ENCODE results near the gene CTU2.

Gene CTU2

GRCh38 chr16:88759245-88759975 lies 53.1 kb downstream of the CTU2 start:
- Histone ChIP-seq H3K27ac (ENCODE audit: low read depth, low read length, severe bottlenecking) (peak overlapping the region; percentile 62), H3K4me3 (ENCODE audit: extremely low read depth, insufficient read depth, low read length, poor library complexity, severe bottlenecking) (no peak overlapping the region), H3K36me3 (ENCODE audit: control insufficient read depth, insufficient read depth, low read length) (no peaks in the 10 kb centered on the region), H3K9me3 (ENCODE audit: control insufficient read depth, low read length) (no peaks in the 10 kb centered on the region), H3K4me1 (ENCODE audit: control insufficient read depth, insufficient read depth, low read length, poor library complexity, severe bottlenecking) (peaks cover 56% of the 10 kb centered on the region)
- 59 to 65% methylated on average over 18 to 22 of the region's 26 CpGs for WGBS, 2 experiments (ENCODE audit: insufficient coverage in 2 of 2)

- 97 to 98% methylated on average over 16 to 19 of the region's 22 CpGs for WGBS, 2 experiments (ENCODE audit: insufficient coverage in 2 of 2)
- peaks cover 52% of the 10 kb centered on the region for H3K4me1 ChIP-seq (ENCODE audit: control insufficient read depth, insufficient read depth, low read length, poor library complexity, severe bottlenecking)
- no peak overlapping the region for H3K4me3 ChIP-seq (ENCODE audit: extremely low read depth, insufficient read depth, low read length, poor library complexity, severe bottlenecking)
- H3K27ac ChIP-seq (ENCODE audit: low read depth, low read length, severe bottlenecking) = peak overlapping the region; percentile 62
- no peaks in the 10 kb centered on the region for H3K9me3 ChIP-seq (ENCODE audit: control insufficient read depth, low read length)
- peaks cover 2% of the 10 kb centered on the region for H3K36me3 ChIP-seq (ENCODE audit: control insufficient read depth, insufficient read depth, low read length)
Observed at GRCh38 chr16:88759976-88760350, 53.7 kb downstream of the CTU2 start.

GRCh38 chr16:88760424-88761142 lies 54.3 kb downstream of the CTU2 start:
- 90 to 92% methylated on average over 23 to 24 of the region's 24 CpGs for WGBS, 2 experiments (ENCODE audit: insufficient coverage in 2 of 2)
- H3K36me3 ChIP-seq (ENCODE audit: control insufficient read depth, insufficient read depth, low read length) = peaks cover 2% of the 10 kb centered on the region
- no peak overlapping the region for H3K4me3 ChIP-seq (ENCODE audit: extremely low read depth, insufficient read depth, low read length, poor library complexity, severe bottlenecking)
- H3K9me3 ChIP-seq (ENCODE audit: control insufficient read depth, low read length) = no peaks in the 10 kb centered on the region
- peaks cover 48% of the 10 kb centered on the region for H3K4me1 ChIP-seq (ENCODE audit: control insufficient read depth, insufficient read depth, low read length, poor library complexity, severe bottlenecking)
- no peak overlapping the region for H3K27ac ChIP-seq (ENCODE audit: low read depth, low read length, severe bottlenecking)

- Histone ChIP-seq H3K36me3 (ENCODE audit: control insufficient read depth, insufficient read depth, low read length) (peaks cover 6% of the 10 kb centered on the region), H3K27ac (ENCODE audit: low read depth, low read length, severe bottlenecking) (no peak overlapping the region), H3K4me1 (ENCODE audit: control insufficient read depth, insufficient read depth, low read length, poor library complexity, severe bottlenecking) (peaks cover 48% of the 10 kb centered on the region), H3K9me3 (ENCODE audit: control insufficient read depth, low read length) (no peaks in the 10 kb centered on the region), H3K4me3 (ENCODE audit: extremely low read depth, insufficient read depth, low read length, poor library complexity, severe bottlenecking) (no peak overlapping the region)
- WGBS, 2 experiments (ENCODE audit: insufficient coverage in 2 of 2) = 96 to 97% methylated on average over 10 of the region's 11 CpGs
Observed at GRCh38 chr16:88761143-88761534, 54.8 kb downstream of the CTU2 start.

GRCh38 chr16:88761830-88762229 lies 55.5 kb downstream of the CTU2 start:
- Histone ChIP-seq H3K27ac (ENCODE audit: low read depth, low read length, severe bottlenecking) (no peak overlapping the region), H3K4me3 (ENCODE audit: extremely low read depth, insufficient read depth, low read length, poor library complexity, severe bottlenecking) (no peak overlapping the region), H3K9me3 (ENCODE audit: control insufficient read depth, low read length) (no peaks in the 10 kb centered on the region), H3K4me1 (ENCODE audit: control insufficient read depth, insufficient read depth, low read length, poor library complexity, severe bottlenecking) (peaks cover 48% of the 10 kb centered on the region), H3K36me3 (ENCODE audit: control insufficient read depth, insufficient read depth, low read length) (peaks cover 6% of the 10 kb centered on the region)
- 92 to 93% methylated on average over 8 to 10 of the region's 10 CpGs for WGBS, 2 experiments (ENCODE audit: insufficient coverage in 2 of 2)

- WGBS, 2 experiments (ENCODE audit: insufficient coverage in 2 of 2) = 84 to 87% methylated on average over 9 to 14 of the region's 16 CpGs
Observed at GRCh38 chr16:88762258-88762870, 56.1 kb downstream of the CTU2 start.

GRCh38 chr16:88762941-88763340 lies 56.6 kb downstream of the CTU2 start:
- Histone ChIP-seq H3K9me3 (ENCODE audit: control insufficient read depth, low read length) (no peaks in the 10 kb centered on the region), H3K4me1 (ENCODE audit: control insufficient read depth, insufficient read depth, low read length, poor library complexity, severe bottlenecking) (peaks cover 55% of the 10 kb centered on the region), H3K27ac (ENCODE audit: low read depth, low read length, severe bottlenecking) (peak overlapping the region; percentile 47), H3K36me3 (ENCODE audit: control insufficient read depth, insufficient read depth, low read length) (peaks cover 6% of the 10 kb centered on the region), H3K4me3 (ENCODE audit: extremely low read depth, insufficient read depth, low read length, poor library complexity, severe bottlenecking) (no peak overlapping the region)
- 76 to 81% methylated on average over 9 to 10 of the region's 10 CpGs for WGBS, 2 experiments (ENCODE audit: insufficient coverage in 2 of 2)

More at GRCh38 chr16:88762258-88762870, 56.1 kb downstream of the CTU2 start:
- Histone ChIP-seq H3K4me1 (ENCODE audit: control insufficient read depth, insufficient read depth, low read length, poor library complexity, severe bottlenecking) (peaks cover 51% of the 10 kb centered on the region), H3K9me3 (ENCODE audit: control insufficient read depth, low read length) (no peaks in the 10 kb centered on the region), H3K36me3 (ENCODE audit: control insufficient read depth, insufficient read depth, low read length) (peaks cover 6% of the 10 kb centered on the region), H3K27ac (ENCODE audit: low read depth, low read length, severe bottlenecking) (no peak overlapping the region), H3K4me3 (ENCODE audit: extremely low read depth, insufficient read depth, low read length, poor library complexity, severe bottlenecking) (no peak overlapping the region)

GRCh38 chr16:88763502-88764053 lies 57.3 kb downstream of the CTU2 start:
- peak overlapping the region; percentile 47 for H3K27ac ChIP-seq (ENCODE audit: low read depth, low read length, severe bottlenecking)
- peaks cover 61% of the 10 kb centered on the region for H3K4me1 ChIP-seq (ENCODE audit: control insufficient read depth, insufficient read depth, low read length, poor library complexity, severe bottlenecking)
- 31 to 36% methylated on average over 13 to 14 of the region's 14 CpGs for WGBS, 2 experiments (ENCODE audit: insufficient coverage in 2 of 2)

GRCh38 chr16:88764080-88764479 lies 57.8 kb downstream of the CTU2 start:
- Histone ChIP-seq H3K27ac (ENCODE audit: low read depth, low read length, severe bottlenecking) (no peak overlapping the region), H3K4me3 (ENCODE audit: extremely low read depth, insufficient read depth, low read length, poor library complexity, severe bottlenecking) (no peak overlapping the region), H3K4me1 (ENCODE audit: control insufficient read depth, insufficient read depth, low read length, poor library complexity, severe bottlenecking) (peaks cover 63% of the 10 kb centered on the region), H3K36me3 (ENCODE audit: control insufficient read depth, insufficient read depth, low read length) (peaks cover 6% of the 10 kb centered on the region), H3K9me3 (ENCODE audit: control insufficient read depth, low read length) (no peaks in the 10 kb centered on the region)
- WGBS, 2 experiments (ENCODE audit: insufficient coverage in 2 of 2) = 92 to 93% methylated on average over 19 of the region's 19 CpGs

More at GRCh38 chr16:88763502-88764053, 57.3 kb downstream of the CTU2 start:
- Histone ChIP-seq H3K36me3 (ENCODE audit: control insufficient read depth, insufficient read depth, low read length) (peaks cover 6% of the 10 kb centered on the region), H3K9me3 (ENCODE audit: control insufficient read depth, low read length) (no peaks in the 10 kb centered on the region), H3K4me3 (ENCODE audit: extremely low read depth, insufficient read depth, low read length, poor library complexity, severe bottlenecking) (no peak overlapping the region)

- WGBS, 2 experiments (ENCODE audit: insufficient coverage in 2 of 2) = 84 to 87% methylated on average over 6 of the region's 9 CpGs
Observed at GRCh38 chr16:88764913-88765349, 58.6 kb downstream of the CTU2 start.

More at GRCh38 chr16:88764913-88765349, 58.6 kb downstream of the CTU2 start:
- Histone ChIP-seq H3K9me3 (ENCODE audit: control insufficient read depth, low read length) (no peaks in the 10 kb centered on the region), H3K36me3 (ENCODE audit: control insufficient read depth, insufficient read depth, low read length) (peaks cover 6% of the 10 kb centered on the region), H3K4me3 (ENCODE audit: extremely low read depth, insufficient read depth, low read length, poor library complexity, severe bottlenecking) (no peak overlapping the region), H3K4me1 (ENCODE audit: control insufficient read depth, insufficient read depth, low read length, poor library complexity, severe bottlenecking) (peaks cover 61% of the 10 kb centered on the region), H3K27ac (ENCODE audit: low read depth, low read length, severe bottlenecking) (no peak overlapping the region)
